HS-27A (cell line): ENCODE measurements around the gene UNC79.
"Not testable (repeated sequence)": the region's sequence is repeated elsewhere in the genome, so short reads cannot be mapped to it uniquely, and the experiment has no call there.

Experiments used
- DNase-seq: peaks from one replicate; pipeline ENCODE4 v3.0.0-alpha.2; 2012; ENCODE audit warnings: low read depth, missing footprints

Gene UNC79

GRCh38 chr14:93493622-93494021, 62.9 kb downstream of the UNC79 start:
- DNase-seq, result not testable (repeated sequence)

GRCh38 chr14:93496856-93497741, 66.4 kb downstream of the UNC79 start:
- no peak for DNase-seq

DNA sequence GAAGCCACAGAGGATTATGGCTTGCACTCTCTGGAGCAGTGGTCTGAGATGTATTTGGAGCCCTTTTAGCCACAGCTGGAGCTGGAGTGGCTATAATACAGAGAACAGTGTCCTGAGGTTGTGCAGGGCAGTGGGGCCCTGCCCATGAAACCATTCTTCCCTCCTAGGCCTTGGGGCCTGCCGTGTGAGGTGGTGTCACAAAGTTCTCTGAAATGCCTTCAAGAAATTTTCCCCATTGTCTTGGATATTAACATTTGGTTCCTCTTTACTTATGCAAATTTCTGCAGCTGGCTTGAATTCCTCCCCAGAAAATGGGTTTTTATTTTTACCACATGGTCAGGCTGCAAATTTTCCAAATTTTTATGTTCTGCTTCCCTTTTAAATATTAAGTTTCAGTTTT, 79.3 kb downstream of the UNC79 start:
- DNase-seq, result no peak

- DNase-seq, result no peak
These were observed 80.3 kb downstream of the UNC79 start for GRCh38 chr14:93511001-93511400.

- DNase-seq, result no peak
These were observed 89.4 kb downstream of the UNC79 start for GRCh38 chr14:93520053-93520607.

- no peak for DNase-seq
These were observed 91.5 kb downstream of the UNC79 start for GRCh38 chr14:93522221-93522620.

DNA sequence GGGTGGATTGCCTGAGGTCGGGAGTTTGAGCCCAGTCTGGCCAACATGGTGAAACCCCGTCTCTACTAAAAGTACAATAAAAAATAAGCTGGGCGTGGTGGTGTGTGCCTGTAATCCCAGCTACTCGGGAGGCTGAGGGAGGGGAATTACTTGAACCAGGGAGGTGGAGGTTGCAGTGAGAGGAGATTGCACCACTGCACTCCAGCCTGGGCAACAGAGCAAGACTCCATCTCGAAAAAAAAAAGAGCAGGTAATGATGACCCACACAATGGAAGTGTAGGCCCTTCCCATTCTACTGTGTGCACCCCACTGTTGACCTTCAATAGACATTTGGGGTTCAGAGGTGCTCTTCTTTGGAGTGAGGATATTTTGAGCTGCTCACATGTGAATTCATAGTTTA, 94.5 kb downstream of the UNC79 start:
- DNase-seq, result not testable (repeated sequence)

- DNase-seq, result no peak
These were observed 95.1 kb downstream of the UNC79 start for GRCh38 chr14:93525696-93526451.

- DNase-seq, result no peak
These were observed 96.5 kb downstream of the UNC79 start for GRCh38 chr14:93527203-93527607.

- no peak for DNase-seq
These were observed 98.3 kb downstream of the UNC79 start for GRCh38 chr14:93528884-93529558.

- DNase-seq, result no peak
These were observed 100.9 kb downstream of the UNC79 start for GRCh38 chr14:93531644-93532043.

- DNase-seq, result no peak
These were observed 101.8 kb downstream of the UNC79 start for GRCh38 chr14:93532541-93532940.

GRCh38 chr14:93533437-93533836, 102.7 kb downstream of the UNC79 start:
- no peak for DNase-seq

DNA sequence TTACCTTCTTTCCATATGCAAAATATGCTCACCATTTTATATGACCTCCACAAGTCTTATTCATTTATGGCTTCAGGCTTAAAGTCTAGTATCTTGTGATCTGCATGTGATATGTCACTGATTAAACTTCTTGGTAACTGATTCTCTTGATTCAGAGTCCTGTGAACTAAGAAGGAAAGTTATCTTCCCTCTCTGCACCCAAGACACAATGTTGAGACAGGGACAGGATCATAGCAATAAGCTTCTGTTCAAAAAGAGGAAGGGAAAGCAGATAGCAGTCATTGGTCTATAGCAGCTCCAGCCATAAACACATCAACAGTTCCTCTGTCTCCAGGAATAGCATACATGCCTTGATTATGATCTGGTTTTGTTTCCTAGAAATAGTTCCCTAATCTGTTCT, 103.1 kb downstream of the UNC79 start:
- DNase-seq, result no peak

DNA sequence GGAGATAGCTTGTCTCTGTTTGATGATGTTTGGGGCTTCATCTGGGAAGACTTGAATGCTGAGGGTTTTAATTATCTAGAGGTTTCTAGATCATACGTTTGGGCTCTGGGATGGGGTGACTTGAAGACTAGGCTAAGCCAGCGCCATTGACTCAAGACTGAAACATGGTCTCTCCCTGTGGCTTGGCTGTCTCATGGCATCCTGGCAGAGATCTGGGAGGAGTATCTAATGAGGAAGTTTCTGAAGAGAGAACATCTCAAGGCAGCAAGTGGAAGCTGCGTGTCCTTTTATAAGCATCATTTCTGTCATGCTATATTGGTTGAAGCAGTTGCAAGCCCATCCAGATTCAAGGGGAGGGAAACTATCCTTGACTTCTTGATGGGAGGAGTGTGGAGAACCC, 104.8 kb downstream of the UNC79 start:
- no peak for DNase-seq

GRCh38 chr14:93536945-93537344, 106.2 kb downstream of the UNC79 start:
- no peak for DNase-seq

- DNase-seq, result no peak
These were observed 107.2 kb downstream of the UNC79 start for GRCh38 chr14:93537951-93538350.

DNA sequence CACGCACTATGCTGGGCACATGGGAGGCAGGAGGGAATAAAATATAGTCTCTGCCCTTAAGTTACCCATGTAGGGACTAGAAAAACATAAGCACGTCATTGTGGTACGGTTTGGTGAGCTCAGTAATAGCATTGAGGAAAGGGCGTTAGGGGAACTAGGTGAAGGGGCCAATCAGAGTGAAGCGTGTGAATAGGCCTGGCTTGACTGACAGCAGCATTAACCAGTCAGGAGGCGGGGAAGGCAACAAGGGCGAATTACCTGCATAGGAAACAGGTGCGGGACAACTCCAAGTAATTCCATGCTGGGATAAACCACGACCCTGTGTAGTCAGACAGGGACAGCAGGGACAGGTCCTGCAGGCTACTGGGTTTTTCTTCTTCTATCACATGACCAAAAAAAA, 107.7 kb downstream of the UNC79 start:
- DNase-seq, result no peak

- DNase-seq, result no peak
These were observed 109.5 kb downstream of the UNC79 start for GRCh38 chr14:93540235-93540634.

DNA sequence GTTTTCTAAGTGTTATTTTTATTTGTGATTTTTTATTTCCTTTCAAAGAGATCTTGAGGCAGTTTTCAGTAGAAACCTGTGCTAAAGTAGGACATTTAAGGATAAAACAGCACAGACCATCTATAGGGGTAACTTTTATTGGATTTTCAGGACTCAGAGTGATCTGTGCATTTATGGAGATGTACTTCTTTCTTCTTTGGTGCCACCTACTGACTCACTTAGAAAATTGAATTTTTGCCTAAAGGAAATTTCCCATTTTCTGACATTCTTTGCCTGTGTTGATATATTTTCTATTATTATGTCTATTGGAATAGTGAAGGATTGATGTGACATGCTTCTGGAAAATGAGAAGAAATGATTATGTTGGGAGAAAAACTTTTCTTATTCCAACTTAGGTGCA, 113.0 kb downstream of the UNC79 start:
- no peak for DNase-seq

- DNase-seq, result no peak
These were observed 113.5 kb downstream of the UNC79 start for GRCh38 chr14:93544212-93544611.

- DNase-seq, result no peak
These were observed 115.9 kb downstream of the UNC79 start for GRCh38 chr14:93546642-93547041.
